GM23338 (cell line): ENCODE results near the gene ANKS1B. TPM values are rescaled to one million over a fixed set of nuclear protein-coding genes. Genes with fewer than 3 reads are reported as not detected.

Source experiments
- ATAC-seq: fragments of 200-7000 bp; cut with Tn5 transposase; 3 replicates; pipeline ENCODE4 v1.9.1; 2020
- DNase-seq: peaks from one replicate; pipeline ENCODE4 v3.0.0-alpha.2; 2015; ENCODE audit warnings: low spot score
- H2AFZ ChIP-seq: fragments of 200-600 bp; sonication (generic); 2 replicates; pipeline ENCODE4 v1.8.0; 2016; ENCODE audit warnings: antibody characterized with exemption, mild to moderate bottlenecking, moderate library complexity
- H3F3A ChIP-seq: fragments of 200-600 bp; sonication (generic); replicated peaks from 2 replicates; pipeline ENCODE4 v1.8.0; 2017; ENCODE audit warnings: antibody characterized with exemption, mixed run types, low read depth
- H3K27ac ChIP-seq: fragments of 200-600 bp; sonication (generic); 2 replicates; pipeline ENCODE4 v1.6.1; 2016; ENCODE audit warnings: low read depth
- H3K27me3 ChIP-seq: fragments of 200-600 bp; sonication (generic); 2 replicates; pipeline ENCODE4 v1.8.0; 2016; ENCODE audit warnings: mild to moderate bottlenecking, mixed run types, moderate library complexity; ENCODE audit not compliant: insufficient read depth
- H3K36me3 ChIP-seq: fragments of 200-600 bp; sonication (generic); 2 replicates; pipeline ENCODE4 v1.8.0; 2016; ENCODE audit warnings: mild to moderate bottlenecking; ENCODE audit not compliant: insufficient read depth
- H3K4me1 ChIP-seq: fragments of 200-600 bp; sonication (generic); 2 replicates; pipeline ENCODE4 v1.8.0; 2016; ENCODE audit warnings: mild to moderate bottlenecking, moderate library complexity; ENCODE audit not compliant: insufficient read depth
- H3K4me2 ChIP-seq: fragments of 200-600 bp; sonication (generic); 2 replicates; pipeline ENCODE4 v1.7.1; 2017; ENCODE audit warnings: mixed run types
- H3K4me3 ChIP-seq: fragments of 200-600 bp; sonication (generic); 2 replicates; pipeline ENCODE4 v1.6.1; 2016; ENCODE audit warnings: mixed run types
- H3K79me2 ChIP-seq: fragments of 200-600 bp; sonication (generic); replicated peaks from 2 replicates; pipeline ENCODE4 v1.8.0; 2017; ENCODE audit warnings: mild to moderate bottlenecking; ENCODE audit not compliant: insufficient read depth
- H3K9me2 ChIP-seq: fragments of 200-600 bp; sonication (generic); 2 replicates; pipeline ENCODE4 v1.8.0; 2017; ENCODE audit not compliant: insufficient read depth
- H4K20me1 ChIP-seq: fragments of 200-600 bp; sonication (generic); replicated peaks from 2 replicates; pipeline ENCODE4 v1.8.0; 2017; ENCODE audit warnings: mild to moderate bottlenecking; ENCODE audit not compliant: insufficient read depth
- H3K27ac Mint-ChIP-seq: 2 replicates; pipeline ENCODE4 v1.8.0; 2020; ENCODE audit warnings: inconsistent platforms, mild to moderate bottlenecking, moderate library complexity, mixed read lengths
- H3K27me3 Mint-ChIP-seq: 3 replicates; pipeline ENCODE4 v1.8.0; 2022; ENCODE audit warnings: low read depth, mild to moderate bottlenecking, moderate library complexity, mixed read lengths, inconsistent platforms; ENCODE audit not compliant: insufficient read depth, poor library complexity
- H3K36me3 Mint-ChIP-seq: 3 replicates; pipeline ENCODE4 v1.8.0; 2021; ENCODE audit warnings: low read depth, mild to moderate bottlenecking, inconsistent platforms, moderate library complexity, mixed read lengths
- H3K4me1 Mint-ChIP-seq: 3 replicates; pipeline ENCODE4 v1.8.0; 2020; ENCODE audit warnings: mild to moderate bottlenecking, inconsistent platforms, mixed read lengths
- H3K4me3 Mint-ChIP-seq: 3 replicates; pipeline ENCODE4 v1.8.0; 2021; ENCODE audit warnings: moderate library complexity, mild to moderate bottlenecking, inconsistent platforms, mixed read lengths
- H3K9me3 Mint-ChIP-seq: 3 replicates; pipeline ENCODE4 v1.8.0; 2020; ENCODE audit warnings: moderate library complexity, mild to moderate bottlenecking, inconsistent platforms, mixed read lengths
- CREB1 ChIP-seq: fragments of 250-450 bp; sonication (Bioruptor Pico); IDR thresholded peaks from 2 replicates; pipeline ENCODE4 v1.5.0; 2020; ENCODE audit warnings: low read depth, mild to moderate bottlenecking, moderate library complexity
- EZH2 ChIP-seq: fragments of 200-600 bp; sonication (generic); IDR thresholded peaks from one replicate; pipeline ENCODE4 v1.8.0; 2017; ENCODE audit warnings: antibody characterized with exemption, mild to moderate bottlenecking, low read depth; ENCODE audit not compliant: unreplicated experiment
- JUNB ChIP-seq: IDR thresholded peaks from one replicate; pipeline ENCODE4 v1.6.1; 2016; ENCODE audit warnings: antibody characterized with exemption; ENCODE audit not compliant: unreplicated experiment
- NANOG ChIP-seq: IDR thresholded peaks from 2 replicates; pipeline ENCODE4 v1.6.1; 2016; ENCODE audit warnings: antibody characterized with exemption, borderline replicate concordance
- polyA plus RNA-seq: library from polyadenylated mRNA; unstranded; fragments of >200 nt; fragmentation: Nextera tagmentation; extraction: Ambion mirVana; gene quantifications from 2 replicates; pipeline ENCODE4 v1.2.1, GENCODE V29; 2016
- total RNA-seq: library from RNA; depleted of rRNA; stranded (reverse); fragments of >200 nt; shearing (Covaris generic); gene quantifications from 2 replicates; pipeline ENCODE4 v1.2.3, GENCODE V29; 2014
- TF ChIP-seq, protein P1 (sequence below): fragments of 250-450 bp; sonication (Bioruptor Pico); IDR thresholded peaks from 2 replicates; pipeline ENCODE4 v1.5.0; 2020; ENCODE audit warnings: mild to moderate bottlenecking, moderate library complexity

Gene ANKS1B
- total and polyA plus RNA-seq, 2 experiments from 2014 or later: 4.3 to 5.8 TPM

DNA sequence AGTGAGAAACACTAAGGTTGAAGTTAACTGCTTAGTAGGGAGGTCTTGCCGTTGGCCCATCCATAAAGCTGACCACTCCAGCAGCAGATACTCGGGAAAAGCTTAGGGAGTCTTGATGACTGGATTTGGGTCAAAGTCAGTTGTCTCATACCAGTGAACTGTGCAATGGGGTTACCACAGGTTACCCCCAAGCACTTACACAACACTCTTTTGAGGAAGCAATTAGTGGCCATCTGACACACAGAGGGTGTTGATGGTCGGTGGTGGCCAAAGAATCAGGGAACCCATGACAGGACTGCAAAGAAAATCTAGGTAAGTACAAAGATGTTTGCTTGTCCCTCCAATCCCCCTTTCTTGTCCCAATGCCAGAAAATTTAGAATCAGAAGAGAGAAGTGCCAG lies 929.4 kb downstream of the ANKS1B start (continued):
- TF ChIP-seq, protein P1, sequence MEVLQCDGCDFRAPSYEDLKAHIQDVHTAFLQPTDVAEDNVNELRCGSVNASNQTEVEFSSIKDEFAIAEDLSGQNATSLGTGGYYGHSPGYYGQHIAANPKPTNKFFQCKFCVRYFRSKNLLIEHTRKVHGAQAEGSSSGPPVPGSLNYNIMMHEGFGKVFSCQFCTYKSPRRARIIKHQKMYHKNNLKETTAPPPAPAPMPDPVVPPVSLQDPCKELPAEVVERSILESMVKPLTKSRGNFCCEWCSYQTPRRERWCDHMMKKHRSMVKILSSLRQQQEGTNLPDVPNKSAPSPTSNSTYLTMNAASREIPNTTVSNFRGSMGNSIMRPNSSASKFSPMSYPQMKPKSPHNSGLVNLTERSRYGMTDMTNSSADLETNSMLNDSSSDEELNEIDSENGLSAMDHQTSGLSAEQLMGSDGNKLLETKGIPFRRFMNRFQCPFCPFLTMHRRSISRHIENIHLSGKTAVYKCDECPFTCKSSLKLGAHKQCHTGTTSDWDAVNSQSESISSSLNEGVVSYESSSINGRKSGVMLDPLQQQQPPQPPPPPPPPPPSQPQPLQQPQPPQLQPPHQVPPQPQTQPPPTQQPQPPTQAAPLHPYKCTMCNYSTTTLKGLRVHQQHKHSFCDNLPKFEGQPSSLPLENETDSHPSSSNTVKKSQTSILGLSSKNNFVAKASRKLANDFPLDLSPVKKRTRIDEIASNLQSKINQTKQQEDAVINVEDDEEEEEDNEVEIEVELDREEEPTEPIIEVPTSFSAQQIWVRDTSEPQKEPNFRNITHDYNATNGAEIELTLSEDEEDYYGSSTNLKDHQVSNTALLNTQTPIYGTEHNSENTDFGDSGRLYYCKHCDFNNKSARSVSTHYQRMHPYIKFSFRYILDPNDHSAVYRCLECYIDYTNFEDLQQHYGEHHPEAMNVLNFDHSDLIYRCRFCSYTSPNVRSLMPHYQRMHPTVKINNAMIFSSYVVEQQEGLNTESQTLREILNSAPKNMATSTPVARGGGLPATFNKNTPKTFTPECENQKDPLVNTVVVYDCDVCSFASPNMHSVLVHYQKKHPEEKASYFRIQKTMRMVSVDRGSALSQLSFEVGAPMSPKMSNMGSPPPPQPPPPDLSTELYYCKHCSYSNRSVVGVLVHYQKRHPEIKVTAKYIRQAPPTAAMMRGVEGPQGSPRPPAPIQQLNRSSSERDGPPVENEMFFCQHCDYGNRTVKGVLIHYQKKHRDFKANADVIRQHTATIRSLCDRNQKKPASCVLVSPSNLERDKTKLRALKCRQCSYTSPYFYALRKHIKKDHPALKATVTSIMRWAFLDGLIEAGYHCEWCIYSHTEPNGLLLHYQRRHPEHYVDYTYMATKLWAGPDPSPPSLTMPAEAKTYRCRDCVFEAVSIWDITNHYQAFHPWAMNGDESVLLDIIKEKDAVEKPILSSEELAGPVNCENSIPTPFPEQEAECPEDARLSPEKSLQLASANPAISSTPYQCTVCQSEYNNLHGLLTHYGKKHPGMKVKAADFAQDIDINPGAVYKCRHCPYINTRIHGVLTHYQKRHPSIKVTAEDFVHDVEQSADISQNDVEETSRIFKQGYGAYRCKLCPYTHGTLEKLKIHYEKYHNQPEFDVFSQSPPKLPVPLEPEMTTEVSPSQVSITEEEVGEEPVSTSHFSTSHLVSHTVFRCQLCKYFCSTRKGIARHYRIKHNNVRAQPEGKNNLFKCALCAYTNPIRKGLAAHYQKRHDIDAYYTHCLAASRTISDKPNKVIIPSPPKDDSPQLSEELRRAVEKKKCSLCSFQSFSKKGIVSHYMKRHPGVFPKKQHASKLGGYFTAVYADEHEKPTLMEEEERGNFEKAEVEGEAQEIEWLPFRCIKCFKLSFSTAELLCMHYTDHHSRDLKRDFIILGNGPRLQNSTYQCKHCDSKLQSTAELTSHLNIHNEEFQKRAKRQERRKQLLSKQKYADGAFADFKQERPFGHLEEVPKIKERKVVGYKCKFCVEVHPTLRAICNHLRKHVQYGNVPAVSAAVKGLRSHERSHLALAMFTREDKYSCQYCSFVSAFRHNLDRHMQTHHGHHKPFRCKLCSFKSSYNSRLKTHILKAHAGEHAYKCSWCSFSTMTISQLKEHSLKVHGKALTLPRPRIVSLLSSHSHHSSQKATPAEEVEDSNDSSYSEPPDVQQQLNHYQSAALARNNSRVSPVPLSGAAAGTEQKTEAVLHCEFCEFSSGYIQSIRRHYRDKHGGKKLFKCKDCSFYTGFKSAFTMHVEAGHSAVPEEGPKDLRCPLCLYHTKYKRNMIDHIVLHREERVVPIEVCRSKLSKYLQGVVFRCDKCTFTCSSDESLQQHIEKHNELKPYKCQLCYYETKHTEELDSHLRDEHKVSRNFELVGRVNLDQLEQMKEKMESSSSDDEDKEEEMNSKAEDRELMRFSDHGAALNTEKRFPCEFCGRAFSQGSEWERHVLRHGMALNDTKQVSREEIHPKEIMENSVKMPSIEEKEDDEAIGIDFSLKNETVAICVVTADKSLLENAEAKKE: no peak

DNA sequence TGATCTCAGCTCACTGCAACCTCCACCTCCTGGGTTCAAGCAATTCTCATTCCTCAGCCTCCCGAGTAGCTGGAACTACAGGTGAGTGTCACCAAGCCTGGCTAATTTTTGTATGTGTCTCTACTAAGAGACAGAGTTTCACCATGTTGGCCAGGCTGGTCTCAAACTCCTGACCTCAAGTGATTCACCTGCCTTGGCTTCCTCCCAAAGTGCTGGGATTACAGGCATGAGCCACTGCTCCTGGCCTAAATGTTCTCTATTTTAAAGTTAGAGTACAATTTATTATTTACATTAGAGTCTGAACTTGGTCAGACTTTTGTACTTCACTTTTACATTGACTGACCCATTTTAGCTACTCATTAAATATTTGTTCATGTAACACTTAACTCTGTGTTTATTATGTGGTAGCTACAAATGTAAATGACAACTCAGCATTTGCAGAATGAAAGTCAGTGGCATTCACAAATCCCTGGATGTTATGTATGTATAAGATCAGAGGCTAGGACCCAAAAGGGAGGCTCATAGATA lies 930.1 kb downstream of the ANKS1B start:
- Mint-ChIP-seq H3K36me3 (no peaks in the 10 kb centered on the region), H3K4me3 (no peak overlapping the region), H3K27ac (no peak overlapping the region), H3K9me3 (no peaks in the 10 kb centered on the region), H3K4me1 (no peaks in the 10 kb centered on the region; the same call in 2 of the 3 replicates), H3K27me3 (no peaks in the 10 kb centered on the region)
- Histone ChIP-seq H2AFZ (no peak overlapping the region), H3F3A (no peaks in the 10 kb centered on the region), H3K4me2 (no peak overlapping the region), H3K4me1 (no peaks in the 10 kb centered on the region), H3K9me2 (no peaks in the 10 kb centered on the region; the same call in 1 of the 2 replicates), H3K36me3 (no peaks in the 10 kb centered on the region), H3K27me3 (no peaks in the 10 kb centered on the region), H3K79me2 (no peaks in the 10 kb centered on the region), H4K20me1 (no peaks in the 10 kb centered on the region), H3K4me3 (no peak overlapping the region), H3K27ac (no peak overlapping the region)
- ATAC-seq (no peak), DNase-seq (no peak)
- TF ChIP-seq EZH2: no peak
- no peak for TF ChIP-seq JUNB
- TF ChIP-seq, protein P1: no peak
- TF ChIP-seq NANOG: no peak
- no peak for TF ChIP-seq CREB1
